ENCODE data around the gene PHLDA2.

DNA sequence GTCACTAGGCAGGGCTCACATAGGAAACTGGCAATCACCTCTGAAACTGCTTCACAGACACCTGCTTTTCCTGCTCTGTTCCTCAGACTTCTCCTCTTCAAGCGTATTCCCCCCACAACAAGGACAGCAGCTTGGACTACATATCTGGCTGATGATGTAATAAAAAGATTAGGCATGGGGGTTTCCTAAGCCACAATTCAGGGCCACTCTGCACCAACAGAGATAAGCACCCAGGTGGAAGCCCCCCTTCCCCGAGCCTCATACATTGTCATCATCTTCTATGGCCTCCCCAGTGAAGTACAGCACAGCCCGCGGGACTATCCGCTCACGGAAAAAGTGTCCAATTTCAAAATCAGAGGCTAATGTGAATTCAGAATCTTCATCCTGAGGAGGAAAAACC, 25.0 kb upstream of the PHLDA2 start:
- TF ChIP-seq, protein P1, sequence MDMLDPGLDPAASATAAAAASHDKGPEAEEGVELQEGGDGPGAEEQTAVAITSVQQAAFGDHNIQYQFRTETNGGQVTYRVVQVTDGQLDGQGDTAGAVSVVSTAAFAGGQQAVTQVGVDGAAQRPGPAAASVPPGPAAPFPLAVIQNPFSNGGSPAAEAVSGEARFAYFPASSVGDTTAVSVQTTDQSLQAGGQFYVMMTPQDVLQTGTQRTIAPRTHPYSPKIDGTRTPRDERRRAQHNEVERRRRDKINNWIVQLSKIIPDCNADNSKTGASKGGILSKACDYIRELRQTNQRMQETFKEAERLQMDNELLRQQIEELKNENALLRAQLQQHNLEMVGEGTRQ (IDR thresholded peaks at IDR 0.05): no peak
- TF ChIP-seq MAZ (IDR thresholded peaks at IDR 0.05; ENCODE audit: borderline replicate concordance, low read depth, low read length): no peak
- TF ChIP-seq, protein P2, sequence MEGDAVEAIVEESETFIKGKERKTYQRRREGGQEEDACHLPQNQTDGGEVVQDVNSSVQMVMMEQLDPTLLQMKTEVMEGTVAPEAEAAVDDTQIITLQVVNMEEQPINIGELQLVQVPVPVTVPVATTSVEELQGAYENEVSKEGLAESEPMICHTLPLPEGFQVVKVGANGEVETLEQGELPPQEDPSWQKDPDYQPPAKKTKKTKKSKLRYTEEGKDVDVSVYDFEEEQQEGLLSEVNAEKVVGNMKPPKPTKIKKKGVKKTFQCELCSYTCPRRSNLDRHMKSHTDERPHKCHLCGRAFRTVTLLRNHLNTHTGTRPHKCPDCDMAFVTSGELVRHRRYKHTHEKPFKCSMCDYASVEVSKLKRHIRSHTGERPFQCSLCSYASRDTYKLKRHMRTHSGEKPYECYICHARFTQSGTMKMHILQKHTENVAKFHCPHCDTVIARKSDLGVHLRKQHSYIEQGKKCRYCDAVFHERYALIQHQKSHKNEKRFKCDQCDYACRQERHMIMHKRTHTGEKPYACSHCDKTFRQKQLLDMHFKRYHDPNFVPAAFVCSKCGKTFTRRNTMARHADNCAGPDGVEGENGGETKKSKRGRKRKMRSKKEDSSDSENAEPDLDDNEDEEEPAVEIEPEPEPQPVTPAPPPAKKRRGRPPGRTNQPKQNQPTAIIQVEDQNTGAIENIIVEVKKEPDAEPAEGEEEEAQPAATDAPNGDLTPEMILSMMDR (IDR thresholded peaks at IDR 0.05): no peak
- TF ChIP-seq TP53 (CRISPR knock-in tag; IDR thresholded peaks at IDR 0.05): no peak
- TF ChIP-seq POLR2AphosphoS2 (conservative IDR thresholded peaks at IDR 0.05; ENCODE audit: low read length): no peak
- TF ChIP-seq CEBPB (IDR thresholded peaks at IDR 0.05): no peak
- no peak for TF ChIP-seq BHLHE40 (IDR thresholded peaks at IDR 0.05; ENCODE audit: low read depth, low read length)
- no peak for TF ChIP-seq POLR2A (IDR thresholded peaks at IDR 0.05; ENCODE audit: low read length)
- TF ChIP-seq, protein P3, sequence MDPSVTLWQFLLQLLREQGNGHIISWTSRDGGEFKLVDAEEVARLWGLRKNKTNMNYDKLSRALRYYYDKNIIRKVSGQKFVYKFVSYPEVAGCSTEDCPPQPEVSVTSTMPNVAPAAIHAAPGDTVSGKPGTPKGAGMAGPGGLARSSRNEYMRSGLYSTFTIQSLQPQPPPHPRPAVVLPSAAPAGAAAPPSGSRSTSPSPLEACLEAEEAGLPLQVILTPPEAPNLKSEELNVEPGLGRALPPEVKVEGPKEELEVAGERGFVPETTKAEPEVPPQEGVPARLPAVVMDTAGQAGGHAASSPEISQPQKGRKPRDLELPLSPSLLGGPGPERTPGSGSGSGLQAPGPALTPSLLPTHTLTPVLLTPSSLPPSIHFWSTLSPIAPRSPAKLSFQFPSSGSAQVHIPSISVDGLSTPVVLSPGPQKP (IDR thresholded peaks at IDR 0.05; ENCODE audit: low read depth, low read length): no peak
- TF ChIP-seq, protein P4, sequence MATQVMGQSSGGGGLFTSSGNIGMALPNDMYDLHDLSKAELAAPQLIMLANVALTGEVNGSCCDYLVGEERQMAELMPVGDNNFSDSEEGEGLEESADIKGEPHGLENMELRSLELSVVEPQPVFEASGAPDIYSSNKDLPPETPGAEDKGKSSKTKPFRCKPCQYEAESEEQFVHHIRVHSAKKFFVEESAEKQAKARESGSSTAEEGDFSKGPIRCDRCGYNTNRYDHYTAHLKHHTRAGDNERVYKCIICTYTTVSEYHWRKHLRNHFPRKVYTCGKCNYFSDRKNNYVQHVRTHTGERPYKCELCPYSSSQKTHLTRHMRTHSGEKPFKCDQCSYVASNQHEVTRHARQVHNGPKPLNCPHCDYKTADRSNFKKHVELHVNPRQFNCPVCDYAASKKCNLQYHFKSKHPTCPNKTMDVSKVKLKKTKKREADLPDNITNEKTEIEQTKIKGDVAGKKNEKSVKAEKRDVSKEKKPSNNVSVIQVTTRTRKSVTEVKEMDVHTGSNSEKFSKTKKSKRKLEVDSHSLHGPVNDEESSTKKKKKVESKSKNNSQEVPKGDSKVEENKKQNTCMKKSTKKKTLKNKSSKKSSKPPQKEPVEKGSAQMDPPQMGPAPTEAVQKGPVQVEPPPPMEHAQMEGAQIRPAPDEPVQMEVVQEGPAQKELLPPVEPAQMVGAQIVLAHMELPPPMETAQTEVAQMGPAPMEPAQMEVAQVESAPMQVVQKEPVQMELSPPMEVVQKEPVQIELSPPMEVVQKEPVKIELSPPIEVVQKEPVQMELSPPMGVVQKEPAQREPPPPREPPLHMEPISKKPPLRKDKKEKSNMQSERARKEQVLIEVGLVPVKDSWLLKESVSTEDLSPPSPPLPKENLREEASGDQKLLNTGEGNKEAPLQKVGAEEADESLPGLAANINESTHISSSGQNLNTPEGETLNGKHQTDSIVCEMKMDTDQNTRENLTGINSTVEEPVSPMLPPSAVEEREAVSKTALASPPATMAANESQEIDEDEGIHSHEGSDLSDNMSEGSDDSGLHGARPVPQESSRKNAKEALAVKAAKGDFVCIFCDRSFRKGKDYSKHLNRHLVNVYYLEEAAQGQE (IDR thresholded peaks at IDR 0.05): no peak
- TF ChIP-seq RAD21 (conservative IDR thresholded peaks at IDR 0.05 in 1 of 2, IDR thresholded peaks at IDR 0.05 in 1 of 2): no peak
- TF ChIP-seq SMC3 (IDR thresholded peaks at IDR 0.05): no peak
- TF ChIP-seq EHF (CRISPR knock-in tag; IDR thresholded peaks at IDR 0.05): no peak

Data from A549 (cell line).